HEK293T (cell line): Measurements from ENCODE around the gene ZHX3.

Source experiments
- BHLHE40 ChIP-seq: fragments of 450-650 bp; IDR thresholded peaks from 2 replicates; pipeline ENCODE4 v1.6.1; 2016; ENCODE audit warnings: mild to moderate bottlenecking, moderate library complexity, borderline replicate concordance
- FOXK2 ChIP-seq: fragments of 450-650 bp; IDR thresholded peaks from 2 replicates; pipeline ENCODE4 v1.6.1; 2016; ENCODE audit warnings: mild to moderate bottlenecking
- LEF1 ChIP-seq: fragments of 450-650 bp; IDR thresholded peaks from 2 replicates; pipeline ENCODE4 v1.6.1; 2017; ENCODE audit warnings: mild to moderate bottlenecking, borderline replicate concordance
- TARDBP ChIP-seq: fragments of 450-650 bp; IDR thresholded peaks from 2 replicates; pipeline ENCODE4 v1.6.1; 2016

DNA sequence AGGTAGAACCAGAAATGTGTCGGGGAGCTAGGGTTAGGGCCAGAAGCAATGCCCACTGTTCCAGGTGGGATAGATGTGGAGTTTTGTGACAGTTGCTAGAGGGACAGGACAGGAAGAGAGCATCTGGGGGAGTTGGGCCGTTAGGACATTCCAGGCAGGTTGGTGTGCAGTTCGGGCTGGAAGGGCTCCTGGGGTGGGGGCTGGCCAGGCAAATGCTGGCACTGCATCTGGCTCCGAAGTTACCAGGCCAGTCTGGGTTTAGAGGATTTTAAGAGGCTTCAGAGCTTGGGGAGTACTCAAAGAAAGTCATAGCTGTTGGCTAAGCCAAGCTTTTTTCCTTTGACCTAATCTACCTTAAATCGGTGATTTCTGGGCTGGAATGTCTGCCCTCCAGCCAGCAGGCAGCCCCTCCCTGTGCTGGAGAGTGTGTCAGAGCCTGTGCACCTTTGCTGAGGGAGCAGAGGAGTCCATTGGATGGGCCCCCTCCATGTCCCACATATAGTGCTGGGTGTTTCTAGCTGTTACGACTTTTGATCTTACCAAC lies 159.4 kb downstream of the ZHX3 start:
- TF ChIP-seq BHLHE40 (no peak), LEF1 (no peak), FOXK2 (no peak), TARDBP (no peak)
